ENCODE data around the gene RET. TPM values are rescaled to one million over a fixed set of nuclear protein-coding genes. Genes with fewer than 3 reads are reported as not detected.
A peak's percentile ranks its signal among the peaks of the same experiment; 100 is the strongest.

The RET gene
- total RNA-seq, 1 experiment from 2014 or later = 21.4 TPM

GRCh38 chr10:43078986-43079273, 2.1 kb downstream of the RET start:
- DNase-seq (ENCODE audit: low spot score) = peak; percentile 88
- Mint-ChIP-seq H3K9me3 (no peaks in the 10 kb centered on the region), H3K4me3 (0 out of 2 replicates have a peak overlapping the region, but pooled peaks have one; percentile 73), H3K27me3 (ENCODE audit: low read depth) (peaks cover 35% of the 10 kb centered on the region), H3K27ac (no peak overlapping the region), H3K36me3 (no peaks in the 10 kb centered on the region), H3K4me1 (peaks cover 14% of the 10 kb centered on the region)
- POLR2A ChIA-PET = interaction anchor here (0.6 to 1.3 kb wide), 2 partner anchors 23 to 276 kb away, joined by 3 read pairs; no protein-coding TSS in a partner anchor
- CTCF ChIA-PET = interaction anchor here (0.6 to 3.5 kb wide), 44 partner anchors 9 to 262 kb away, joined by 3 to 66 read pairs (median 4); no protein-coding TSS in a partner anchor
- TF ChIP-seq MXD4 (CRISPR knock-in tag; IDR thresholded peaks at IDR 0.05; ENCODE audit: borderline replicate concordance) (no peak), CTCF (IDR thresholded peaks at IDR 0.05) (peak; percentile 69), CDX4 (CRISPR knock-in tag; IDR thresholded peaks at IDR 0.05; ENCODE audit: borderline replicate concordance) (no peak), MAX (CRISPR knock-in tag; IDR thresholded peaks at IDR 0.05) (no peak), ZNF396 (CRISPR knock-in tag; IDR thresholded peaks at IDR 0.05; ENCODE audit: borderline replicate concordance) (no peak), RELA (CRISPR knock-in tag; IDR thresholded peaks at IDR 0.05; ENCODE audit: borderline replicate concordance) (no peak), ZNF263 (CRISPR knock-in tag; IDR thresholded peaks at IDR 0.05; ENCODE audit: low read depth) (peak; percentile 89)
- peak; percentile 54 for ATAC-seq

DNA sequence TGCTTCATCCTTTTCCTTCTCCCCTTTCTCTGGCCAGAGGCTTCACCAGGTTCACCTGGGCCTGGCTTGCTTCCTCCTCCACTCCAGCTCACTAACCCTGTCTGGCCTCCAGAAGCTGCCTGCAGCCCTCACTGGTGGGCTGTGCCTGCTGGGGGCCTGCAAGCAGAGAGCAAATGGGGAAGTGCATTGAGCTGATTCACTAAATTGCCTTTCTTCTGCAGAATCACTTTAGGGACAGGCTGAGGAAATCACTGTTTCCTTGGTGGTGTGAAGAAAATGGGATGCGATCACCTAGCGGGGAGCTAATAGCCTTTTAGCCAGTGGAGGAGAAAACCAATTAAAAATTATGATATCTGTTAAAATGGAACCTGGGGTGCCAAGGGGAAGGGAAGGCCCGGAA, 3.0 kb downstream of the RET start:
- Mint-ChIP-seq H3K27me3 (ENCODE audit: low read depth) (peaks cover 32% of the 10 kb centered on the region), H3K27ac (no peak overlapping the region), H3K36me3 (no peaks in the 10 kb centered on the region), H3K9me3 (no peaks in the 10 kb centered on the region), H3K4me1 (peaks cover 14% of the 10 kb centered on the region), H3K4me3 (no peak overlapping the region)
- ChIA-PET POLR2A (interaction anchor here (1.1 to 1.3 kb wide), 2 partner anchors 22 to 116 kb away, joined by 3 read pairs; no protein-coding TSS in a partner anchor), CTCF (interaction anchor here (0.9 to 3.5 kb wide), 17 partner anchors 9 to 263 kb away, joined by 3 to 66 read pairs (median 7); no protein-coding TSS in a partner anchor)
- ATAC-seq (no peak), DNase-seq (ENCODE audit: low spot score) (no peak)
- no peak for TF ChIP-seq ZNF263 (CRISPR knock-in tag; IDR thresholded peaks at IDR 0.05; ENCODE audit: low read depth)
- TF ChIP-seq ZNF317 (CRISPR knock-in tag; IDR thresholded peaks at IDR 0.05; ENCODE audit: borderline replicate concordance, low read depth) = no peak
- TF ChIP-seq ELF4 (CRISPR knock-in tag; IDR thresholded peaks at IDR 0.05; ENCODE audit: low read depth) = no peak
- TF ChIP-seq, protein P1, sequence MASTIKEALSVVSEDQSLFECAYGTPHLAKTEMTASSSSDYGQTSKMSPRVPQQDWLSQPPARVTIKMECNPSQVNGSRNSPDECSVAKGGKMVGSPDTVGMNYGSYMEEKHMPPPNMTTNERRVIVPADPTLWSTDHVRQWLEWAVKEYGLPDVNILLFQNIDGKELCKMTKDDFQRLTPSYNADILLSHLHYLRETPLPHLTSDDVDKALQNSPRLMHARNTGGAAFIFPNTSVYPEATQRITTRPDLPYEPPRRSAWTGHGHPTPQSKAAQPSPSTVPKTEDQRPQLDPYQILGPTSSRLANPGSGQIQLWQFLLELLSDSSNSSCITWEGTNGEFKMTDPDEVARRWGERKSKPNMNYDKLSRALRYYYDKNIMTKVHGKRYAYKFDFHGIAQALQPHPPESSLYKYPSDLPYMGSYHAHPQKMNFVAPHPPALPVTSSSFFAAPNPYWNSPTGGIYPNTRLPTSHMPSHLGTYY (CRISPR knock-in tag; IDR thresholded peaks at IDR 0.05) = no peak
- TF ChIP-seq MAX (CRISPR knock-in tag; IDR thresholded peaks at IDR 0.05) = no peak
- TF ChIP-seq FOXK1 (CRISPR knock-in tag; IDR thresholded peaks at IDR 0.05) = no peak
- no peak for TF ChIP-seq CDX4 (CRISPR knock-in tag; IDR thresholded peaks at IDR 0.05; ENCODE audit: borderline replicate concordance)
- no peak for TF ChIP-seq TEAD4 (CRISPR knock-in tag; IDR thresholded peaks at IDR 0.05)
- TF ChIP-seq CTCF (IDR thresholded peaks at IDR 0.05) = no peak
- no peak for TF ChIP-seq USF2 (CRISPR knock-in tag; IDR thresholded peaks at IDR 0.05)
- TF ChIP-seq ZSCAN18 (CRISPR knock-in tag; IDR thresholded peaks at IDR 0.05) = no peak
- TF ChIP-seq HMGXB4 (CRISPR knock-in tag; IDR thresholded peaks at IDR 0.05) = no peak
- TF ChIP-seq CREM (CRISPR knock-in tag; IDR thresholded peaks at IDR 0.05) = no peak
- TF ChIP-seq ZBTB43 (CRISPR knock-in tag; IDR thresholded peaks at IDR 0.05) = no peak
- TF ChIP-seq RELA (CRISPR knock-in tag; IDR thresholded peaks at IDR 0.05; ENCODE audit: borderline replicate concordance) = no peak
- TF ChIP-seq ZNF138 (CRISPR knock-in tag; conservative IDR thresholded peaks at IDR 0.05) = no peak
- no peak for TF ChIP-seq NFATC4 (CRISPR knock-in tag; IDR thresholded peaks at IDR 0.05)
- no peak for TF ChIP-seq PRRX2 (CRISPR knock-in tag; IDR thresholded peaks at IDR 0.05)
